Activated T-cell treated with anti-CD3 and anti-CD28 coated beads, Interleukin-2, amount 50 U/mL, for 4 hours (primary cell): ENCODE results near the gene INPP4B. TPM values are rescaled to one million over a fixed set of nuclear protein-coding genes. Genes with fewer than 3 reads are reported as not detected.

Experiments
- ATAC-seq, 2 donors: fragments of 200-7000 bp; cut with Tn5 transposase; one replicate each; pipeline ENCODE4 v1.10.0; 2021
- DNase-seq: peaks from one replicate; pipeline ENCODE4 v3.0.0-alpha.2; 2020
- H3K27me3 Mint-ChIP-seq: one replicate; pipeline ENCODE4 v1.8.0; 2021; ENCODE audit warnings: low read depth, mixed read lengths
- H3K36me3 Mint-ChIP-seq: one replicate; pipeline ENCODE4 v1.8.0; 2022; ENCODE audit warnings: mixed read lengths; ENCODE audit not compliant: insufficient read depth
- H3K4me1 Mint-ChIP-seq: one replicate; pipeline ENCODE4 v1.8.0; 2021; ENCODE audit warnings: low read depth, mixed read lengths
- H3K4me3 Mint-ChIP-seq: one replicate; pipeline ENCODE4 v1.8.0; 2021; ENCODE audit warnings: mild to moderate bottlenecking, moderate library complexity, mixed read lengths
- H3K9me3 Mint-ChIP-seq: one replicate; pipeline ENCODE4 v1.8.0; 2021; ENCODE audit warnings: mixed read lengths
- total RNA-seq, 3 donors: library from RNA; stranded (reverse); gene quantifications; one replicate each; pipeline ENCODE4 v1.2.1, GENCODE V29; 2021

INPP4B gene
- total RNA-seq, 3 donors from 2014 or later: 93.2 to 99.0 (median 93.4) TPM

- Mint-ChIP-seq H3K4me1 (peaks cover 3% of the 10 kb centered on the region), H3K9me3 (no peaks in the 10 kb centered on the region), H3K4me3 (no peak overlapping the region), H3K27me3 (no peaks in the 10 kb centered on the region), H3K36me3 (peaks cover 2% of the 10 kb centered on the region)
- no peak for ATAC-seq
- DNase-seq: no peak
Observed at GRCh38 chr4:142427456-142427855, 418.6 kb downstream of the INPP4B start.

GRCh38 chr4:142423861-142424260, 422.2 kb downstream of the INPP4B start:
- DNase-seq: no peak
- no peak for ATAC-seq
- Mint-ChIP-seq H3K4me3 (no peak overlapping the region), H3K36me3 (no peaks in the 10 kb centered on the region), H3K4me1 (peaks cover 13% of the 10 kb centered on the region), H3K27me3 (no peaks in the 10 kb centered on the region), H3K9me3 (no peaks in the 10 kb centered on the region)

GRCh38 chr4:142420311-142421095, 425.6 kb downstream of the INPP4B start:
- no peaks in the 10 kb centered on the region for H3K9me3 Mint-ChIP-seq
- ATAC-seq (no peak), DNase-seq (no peak)
- no peaks in the 10 kb centered on the region for H3K36me3 Mint-ChIP-seq
- H3K27me3 Mint-ChIP-seq: no peaks in the 10 kb centered on the region
- H3K4me1 Mint-ChIP-seq: peaks cover 37% of the 10 kb centered on the region
- no peak overlapping the region for H3K4me3 Mint-ChIP-seq

- no peak for ATAC-seq
- Mint-ChIP-seq H3K36me3 (no peaks in the 10 kb centered on the region), H3K4me3 (no peak overlapping the region), H3K4me1 (peaks cover 42% of the 10 kb centered on the region), H3K27me3 (no peaks in the 10 kb centered on the region), H3K9me3 (no peaks in the 10 kb centered on the region)
- DNase-seq: no peak
Observed at GRCh38 chr4:142419712-142420111, 426.4 kb downstream of the INPP4B start.

GRCh38 chr4:142418697-142419096, 427.4 kb downstream of the INPP4B start:
- Mint-ChIP-seq H3K4me3 (no peak overlapping the region), H3K4me1 (peaks cover 50% of the 10 kb centered on the region), H3K27me3 (no peaks in the 10 kb centered on the region), H3K9me3 (no peaks in the 10 kb centered on the region), H3K36me3 (no peaks in the 10 kb centered on the region)
- DNase-seq: no peak
- no peak for ATAC-seq

GRCh38 chr4:142416711-142417275, 429.3 kb downstream of the INPP4B start:
- Mint-ChIP-seq H3K4me3 (peak overlapping the region; percentile 62), H3K4me1 (peaks cover 61% of the 10 kb centered on the region), H3K27me3 (no peaks in the 10 kb centered on the region), H3K9me3 (no peaks in the 10 kb centered on the region), H3K36me3 (no peaks in the 10 kb centered on the region)
- peak; percentile 94 to 97 for ATAC-seq
- DNase-seq: no peak

GRCh38 chr4:142416121-142416520, 430.0 kb downstream of the INPP4B start:
- Mint-ChIP-seq H3K36me3 (no peaks in the 10 kb centered on the region), H3K4me3 (no peak overlapping the region), H3K27me3 (no peaks in the 10 kb centered on the region), H3K4me1 (peaks cover 63% of the 10 kb centered on the region), H3K9me3 (no peaks in the 10 kb centered on the region)
- no peak for DNase-seq
- ATAC-seq: no peak

GRCh38 chr4:142414366-142414990, 431.6 kb downstream of the INPP4B start:
- Mint-ChIP-seq H3K4me1 (peaks cover 61% of the 10 kb centered on the region), H3K36me3 (no peaks in the 10 kb centered on the region), H3K27me3 (no peaks in the 10 kb centered on the region), H3K9me3 (no peaks in the 10 kb centered on the region), H3K4me3 (no peak overlapping the region)
- ATAC-seq (no peak), DNase-seq (no peak)

GRCh38 chr4:142413485-142413884, 432.6 kb downstream of the INPP4B start:
- Mint-ChIP-seq H3K36me3 (no peaks in the 10 kb centered on the region), H3K27me3 (no peaks in the 10 kb centered on the region), H3K4me3 (no peak overlapping the region), H3K4me1 (peaks cover 62% of the 10 kb centered on the region), H3K9me3 (no peaks in the 10 kb centered on the region)
- ATAC-seq (no peak), DNase-seq (no peak)

GRCh38 chr4:142411993-142412392, 434.1 kb downstream of the INPP4B start:
- no peak for ATAC-seq
- no peak for DNase-seq
- H3K27me3 Mint-ChIP-seq: no peaks in the 10 kb centered on the region
- H3K4me1 Mint-ChIP-seq: peaks cover 63% of the 10 kb centered on the region
- no peaks in the 10 kb centered on the region for H3K9me3 Mint-ChIP-seq
- H3K36me3 Mint-ChIP-seq: no peaks in the 10 kb centered on the region
- no peak overlapping the region for H3K4me3 Mint-ChIP-seq

- Mint-ChIP-seq H3K4me3 (no peak overlapping the region), H3K9me3 (no peaks in the 10 kb centered on the region), H3K4me1 (peaks cover 57% of the 10 kb centered on the region), H3K27me3 (no peaks in the 10 kb centered on the region), H3K36me3 (no peaks in the 10 kb centered on the region)
- DNase-seq (no peak), ATAC-seq (peak in 1 of 2 donors; percentile 12)
Observed at GRCh38 chr4:142408003-142408441, 438.1 kb downstream of the INPP4B start.

- Mint-ChIP-seq H3K4me3 (peak overlapping the region; percentile 97), H3K27me3 (no peaks in the 10 kb centered on the region), H3K9me3 (no peaks in the 10 kb centered on the region), H3K4me1 (peaks cover 54% of the 10 kb centered on the region), H3K36me3 (peaks cover 4% of the 10 kb centered on the region)
- no peak for ATAC-seq
- no peak for DNase-seq
Observed at GRCh38 chr4:142407596-142407995, 438.5 kb downstream of the INPP4B start.

GRCh38 chr4:142406917-142407501, 439.1 kb downstream of the INPP4B start:
- Mint-ChIP-seq H3K4me1 (peaks cover 51% of the 10 kb centered on the region), H3K36me3 (peaks cover 10% of the 10 kb centered on the region), H3K9me3 (no peaks in the 10 kb centered on the region), H3K27me3 (no peaks in the 10 kb centered on the region), H3K4me3 (peak overlapping the region; percentile 97)
- DNase-seq (no peak), ATAC-seq (peak; percentile 66 to 68)

- peaks cover 49% of the 10 kb centered on the region for H3K4me1 Mint-ChIP-seq
- H3K4me3 Mint-ChIP-seq: peak overlapping the region; percentile 97
- ATAC-seq: no peak
- peaks cover 10% of the 10 kb centered on the region for H3K36me3 Mint-ChIP-seq
- no peak for DNase-seq
- H3K27me3 Mint-ChIP-seq: no peaks in the 10 kb centered on the region
- H3K9me3 Mint-ChIP-seq: no peaks in the 10 kb centered on the region
Observed at GRCh38 chr4:142406499-142406835, 439.6 kb downstream of the INPP4B start.
